ENCODE results near the gene INO80.

- TF ChIP-seq, protein P1, sequence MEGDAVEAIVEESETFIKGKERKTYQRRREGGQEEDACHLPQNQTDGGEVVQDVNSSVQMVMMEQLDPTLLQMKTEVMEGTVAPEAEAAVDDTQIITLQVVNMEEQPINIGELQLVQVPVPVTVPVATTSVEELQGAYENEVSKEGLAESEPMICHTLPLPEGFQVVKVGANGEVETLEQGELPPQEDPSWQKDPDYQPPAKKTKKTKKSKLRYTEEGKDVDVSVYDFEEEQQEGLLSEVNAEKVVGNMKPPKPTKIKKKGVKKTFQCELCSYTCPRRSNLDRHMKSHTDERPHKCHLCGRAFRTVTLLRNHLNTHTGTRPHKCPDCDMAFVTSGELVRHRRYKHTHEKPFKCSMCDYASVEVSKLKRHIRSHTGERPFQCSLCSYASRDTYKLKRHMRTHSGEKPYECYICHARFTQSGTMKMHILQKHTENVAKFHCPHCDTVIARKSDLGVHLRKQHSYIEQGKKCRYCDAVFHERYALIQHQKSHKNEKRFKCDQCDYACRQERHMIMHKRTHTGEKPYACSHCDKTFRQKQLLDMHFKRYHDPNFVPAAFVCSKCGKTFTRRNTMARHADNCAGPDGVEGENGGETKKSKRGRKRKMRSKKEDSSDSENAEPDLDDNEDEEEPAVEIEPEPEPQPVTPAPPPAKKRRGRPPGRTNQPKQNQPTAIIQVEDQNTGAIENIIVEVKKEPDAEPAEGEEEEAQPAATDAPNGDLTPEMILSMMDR (IDR thresholded peaks at IDR 0.05) = no peak
- no peak for TF ChIP-seq POLR2A (IDR thresholded peaks at IDR 0.05)
Measured at GRCh38 chr15:41160639-41161315, 44.7 kb upstream of the INO80 start.

Measured in prostate gland (tissue), 2 donors.